ENCODE data around the gene ACOXL.

ACOXL gene

DNA sequence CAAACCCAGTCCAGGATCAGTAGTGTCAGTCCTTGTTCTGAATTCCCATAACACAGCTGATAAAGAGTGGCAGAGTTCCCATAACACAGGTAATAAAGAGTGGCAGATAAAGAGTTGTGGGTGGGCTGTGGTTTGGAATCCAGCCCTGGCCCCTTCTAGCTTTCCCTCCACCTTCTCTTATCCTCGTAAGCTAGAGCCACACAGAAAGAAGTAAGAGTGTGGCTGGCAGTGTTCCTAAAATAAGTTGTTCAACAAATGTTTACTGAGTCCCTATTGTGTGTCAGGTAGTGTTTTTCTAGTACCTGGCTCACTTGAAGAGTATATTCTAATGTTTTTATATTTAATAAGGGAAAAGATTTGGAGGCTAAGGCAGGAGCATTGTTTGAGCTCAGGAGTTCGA is 323.4 kb downstream of the ACOXL start:
- TF ChIP-seq, protein P1, sequence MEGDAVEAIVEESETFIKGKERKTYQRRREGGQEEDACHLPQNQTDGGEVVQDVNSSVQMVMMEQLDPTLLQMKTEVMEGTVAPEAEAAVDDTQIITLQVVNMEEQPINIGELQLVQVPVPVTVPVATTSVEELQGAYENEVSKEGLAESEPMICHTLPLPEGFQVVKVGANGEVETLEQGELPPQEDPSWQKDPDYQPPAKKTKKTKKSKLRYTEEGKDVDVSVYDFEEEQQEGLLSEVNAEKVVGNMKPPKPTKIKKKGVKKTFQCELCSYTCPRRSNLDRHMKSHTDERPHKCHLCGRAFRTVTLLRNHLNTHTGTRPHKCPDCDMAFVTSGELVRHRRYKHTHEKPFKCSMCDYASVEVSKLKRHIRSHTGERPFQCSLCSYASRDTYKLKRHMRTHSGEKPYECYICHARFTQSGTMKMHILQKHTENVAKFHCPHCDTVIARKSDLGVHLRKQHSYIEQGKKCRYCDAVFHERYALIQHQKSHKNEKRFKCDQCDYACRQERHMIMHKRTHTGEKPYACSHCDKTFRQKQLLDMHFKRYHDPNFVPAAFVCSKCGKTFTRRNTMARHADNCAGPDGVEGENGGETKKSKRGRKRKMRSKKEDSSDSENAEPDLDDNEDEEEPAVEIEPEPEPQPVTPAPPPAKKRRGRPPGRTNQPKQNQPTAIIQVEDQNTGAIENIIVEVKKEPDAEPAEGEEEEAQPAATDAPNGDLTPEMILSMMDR (IDR thresholded peaks at IDR 0.05; ENCODE audit: extremely low read depth, missing control alignments): no peak
- peak; percentile 0 for DNase-seq (ENCODE audit: low spot score)

DNA sequence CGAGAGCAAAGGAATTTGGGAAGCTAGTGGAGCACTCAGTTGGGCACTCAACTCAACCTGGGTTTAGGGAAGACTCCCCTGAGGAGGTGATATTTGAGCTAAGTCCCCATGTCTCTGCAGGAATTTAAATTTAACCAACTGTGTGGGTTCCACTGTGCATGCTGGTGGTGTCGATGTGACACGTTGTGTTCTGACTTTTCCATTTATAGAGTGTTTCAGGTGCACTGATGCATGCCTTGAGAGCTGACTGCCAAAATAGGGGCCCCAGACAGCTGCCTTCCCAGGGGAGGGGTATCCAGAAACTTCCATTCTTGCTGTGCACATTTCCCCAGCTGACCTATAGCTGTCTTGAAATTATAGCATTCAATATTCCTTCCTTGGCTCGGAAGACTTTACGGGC is 324.7 kb downstream of the ACOXL start:
- TF ChIP-seq, protein P1 (IDR thresholded peaks at IDR 0.05; ENCODE audit: extremely low read depth, missing control alignments): no peak
- DNase-seq (ENCODE audit: low spot score): peak; percentile 16

DNA sequence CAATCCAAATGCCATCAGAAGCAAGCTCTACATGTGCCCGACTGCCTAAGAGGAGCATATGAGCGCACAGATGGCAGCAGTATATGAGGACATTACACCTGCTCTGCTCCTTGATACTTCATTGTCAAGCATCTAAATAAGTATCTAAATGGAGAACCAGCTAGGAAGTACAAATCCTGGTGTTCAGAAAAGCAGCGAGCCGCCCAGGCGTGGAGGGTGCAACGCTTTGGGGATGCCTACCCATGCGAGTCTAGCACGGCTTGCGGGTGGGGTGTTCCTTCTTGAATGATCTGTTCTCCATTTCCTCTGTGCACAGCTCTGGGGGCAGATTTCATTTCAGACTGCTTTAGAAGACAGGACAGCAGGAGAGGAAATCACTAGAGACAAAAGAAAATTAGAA is 325.3 kb downstream of the ACOXL start:
- TF ChIP-seq, protein P1 (IDR thresholded peaks at IDR 0.05; ENCODE audit: extremely low read depth, missing control alignments): no peak
- peak; percentile 1 for DNase-seq (ENCODE audit: low spot score)

DNA sequence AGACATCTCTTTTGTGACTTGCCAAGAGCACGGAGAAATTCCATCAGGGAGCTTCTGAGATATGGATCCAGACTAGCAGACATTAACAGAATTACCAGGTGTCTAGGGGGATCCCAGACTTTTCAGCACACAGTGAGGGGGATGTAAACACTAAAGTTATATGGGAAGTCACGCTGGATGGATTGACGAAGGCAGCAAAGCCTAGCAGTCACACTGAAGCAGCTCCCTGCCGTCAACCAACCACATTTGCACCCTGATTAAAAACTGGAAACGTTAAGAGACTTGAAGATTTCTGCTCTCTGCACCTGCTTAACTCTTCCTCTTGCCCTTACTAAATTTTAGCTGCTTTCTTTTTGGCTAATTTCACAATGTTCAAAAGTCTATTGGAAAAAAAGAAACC is 325.9 kb downstream of the ACOXL start:
- peak; percentile 7 for DNase-seq (ENCODE audit: low spot score)
- TF ChIP-seq, protein P1 (IDR thresholded peaks at IDR 0.05; ENCODE audit: extremely low read depth, missing control alignments): no peak

DNA sequence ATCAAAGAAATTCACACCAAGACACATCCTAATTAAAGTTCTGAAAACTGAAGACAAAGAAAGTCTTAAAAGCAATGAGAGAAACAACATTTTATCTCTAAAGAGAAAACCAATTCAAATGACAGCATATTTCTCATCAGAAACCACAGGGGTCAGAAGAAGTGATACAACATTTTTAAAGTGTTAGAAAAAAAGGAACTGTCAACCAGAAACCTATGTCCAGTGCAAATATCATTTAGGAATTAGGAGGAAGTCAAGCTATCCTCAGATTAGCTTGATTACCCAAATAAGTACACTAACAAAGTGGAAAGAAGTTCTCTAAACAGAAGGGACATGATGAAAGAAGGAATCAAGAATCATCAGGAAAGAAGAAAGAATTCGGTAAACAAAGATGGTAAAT is 328.8 kb downstream of the ACOXL start:
- TF ChIP-seq, protein P1 (IDR thresholded peaks at IDR 0.05; ENCODE audit: extremely low read depth, missing control alignments): no peak

DNA sequence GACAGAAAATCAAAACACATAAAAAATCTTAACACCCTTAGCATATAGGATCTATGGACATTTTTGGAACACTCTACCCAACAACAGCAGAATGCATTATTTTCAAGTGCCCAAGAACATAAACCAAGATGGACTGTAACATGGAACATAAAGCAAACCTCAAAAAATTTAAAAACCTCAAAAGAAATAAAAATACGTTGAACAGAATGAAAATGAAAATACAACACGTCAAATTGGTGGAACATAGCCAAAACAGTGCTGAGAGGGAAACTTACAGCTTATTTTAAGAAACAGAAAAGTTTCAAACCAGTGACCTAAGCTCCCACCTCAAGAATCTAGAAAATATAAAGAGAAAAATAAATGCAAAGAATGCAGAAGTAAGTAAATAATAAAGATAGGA is 330.0 kb downstream of the ACOXL start:
- DNase-seq (ENCODE audit: low spot score): peak; percentile 9
- TF ChIP-seq, protein P1 (IDR thresholded peaks at IDR 0.05; ENCODE audit: extremely low read depth, missing control alignments): no peak

More for the DNA sequence above, 328.8 kb downstream of the ACOXL start:
- no peak for DNase-seq (ENCODE audit: low spot score)

DNA sequence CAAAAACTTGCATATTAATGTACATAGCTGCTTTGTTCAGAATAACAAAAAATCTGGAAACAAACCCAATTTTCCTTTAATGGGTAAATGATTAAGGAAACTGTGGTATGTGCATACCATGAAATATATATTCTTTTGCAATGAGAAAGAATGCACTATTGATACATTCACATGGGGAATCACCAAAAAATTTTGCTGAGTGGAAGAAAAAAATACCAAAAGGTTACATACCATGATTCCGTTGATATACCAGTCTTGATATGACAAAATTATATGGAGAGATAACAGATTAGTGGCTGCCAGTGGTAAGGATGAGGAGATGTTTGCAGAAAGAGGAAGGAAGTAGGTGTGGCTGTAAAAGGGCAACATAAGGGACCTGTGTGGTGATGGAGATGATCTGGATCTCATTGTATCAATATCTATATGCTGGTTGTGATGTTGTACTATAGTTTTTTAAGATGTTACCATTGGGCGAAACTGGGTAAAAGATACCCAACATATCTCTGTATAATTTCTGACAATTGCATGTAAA is 333.8 kb downstream of the ACOXL start:
- TF ChIP-seq, protein P1 (IDR thresholded peaks at IDR 0.05; ENCODE audit: extremely low read depth, missing control alignments): no peak
- DNase-seq (ENCODE audit: low spot score): no peak
